Mammary epithelial cell (primary cell): ENCODE results near the gene TGFBRAP1.

Experiments
- CTCF ChIP-seq, 2 donors: IDR thresholded peaks in 1 of 2; conservative IDR thresholded peaks in 1 of 2; 2 replicates each; pipeline ENCODE4 v1.5.1; 2011 to 2012; ENCODE audit warnings: inconsistent platforms in 2 of 2, low read length in 2 of 2, mild to moderate bottlenecking in 2 of 2, control low read depth in 1 of 2, low read depth in 1 of 2; ENCODE audit not compliant: insufficient read depth in 1 of 2; ENCODE audit errors: extremely low read depth in 1 of 2
- EZH2 ChIP-seq: IDR thresholded peaks from 2 replicates; pipeline ENCODE4 v1.6.1; 2012; ENCODE audit warnings: low read length, inconsistent platforms, borderline replicate concordance

GRCh38 chr2:105269426-105269825 lies 60.1 kb downstream of the TGFBRAP1 start:
- no peak for TF ChIP-seq CTCF (conservative IDR thresholded peaks at IDR 0.05 in 1 of 2, IDR thresholded peaks at IDR 0.05 in 1 of 2; ENCODE audit: extremely low read depth in 1 of 2, insufficient read depth in 1 of 2, low read depth in 1 of 2, low read length in 2 of 2)
- TF ChIP-seq EZH2: no peak
